Measurements from ENCODE around the gene USP11.
"Not testable (repeated sequence)": the region's sequence is repeated elsewhere in the genome, so short reads cannot be mapped to it uniquely, and the experiment has no call there.

USP11 gene

DNA sequence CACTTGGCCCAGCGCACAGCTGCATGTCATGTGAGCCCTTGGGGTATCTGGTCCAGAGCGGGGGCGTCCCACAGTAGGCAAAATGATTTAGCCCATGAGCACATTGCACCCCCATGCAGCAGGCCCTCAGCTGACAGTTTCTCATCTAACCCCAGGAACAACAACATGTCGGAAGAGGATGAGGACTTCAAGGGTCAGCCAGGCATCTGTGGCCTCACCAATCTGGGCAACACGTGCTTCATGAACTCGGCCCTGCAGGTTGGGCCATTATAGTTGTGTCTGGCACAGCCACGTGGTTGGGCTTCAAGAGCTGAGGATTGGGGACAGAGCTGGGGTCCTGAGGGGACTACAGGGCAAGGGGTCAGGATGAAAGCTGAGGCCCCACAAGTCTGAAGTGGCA is 7.8 kb downstream of the USP11 start:
- in situ Hi-C loops (cut with MboI; ENCODE audit: low sequenced_read_pairs), result no loop called here

DNA sequence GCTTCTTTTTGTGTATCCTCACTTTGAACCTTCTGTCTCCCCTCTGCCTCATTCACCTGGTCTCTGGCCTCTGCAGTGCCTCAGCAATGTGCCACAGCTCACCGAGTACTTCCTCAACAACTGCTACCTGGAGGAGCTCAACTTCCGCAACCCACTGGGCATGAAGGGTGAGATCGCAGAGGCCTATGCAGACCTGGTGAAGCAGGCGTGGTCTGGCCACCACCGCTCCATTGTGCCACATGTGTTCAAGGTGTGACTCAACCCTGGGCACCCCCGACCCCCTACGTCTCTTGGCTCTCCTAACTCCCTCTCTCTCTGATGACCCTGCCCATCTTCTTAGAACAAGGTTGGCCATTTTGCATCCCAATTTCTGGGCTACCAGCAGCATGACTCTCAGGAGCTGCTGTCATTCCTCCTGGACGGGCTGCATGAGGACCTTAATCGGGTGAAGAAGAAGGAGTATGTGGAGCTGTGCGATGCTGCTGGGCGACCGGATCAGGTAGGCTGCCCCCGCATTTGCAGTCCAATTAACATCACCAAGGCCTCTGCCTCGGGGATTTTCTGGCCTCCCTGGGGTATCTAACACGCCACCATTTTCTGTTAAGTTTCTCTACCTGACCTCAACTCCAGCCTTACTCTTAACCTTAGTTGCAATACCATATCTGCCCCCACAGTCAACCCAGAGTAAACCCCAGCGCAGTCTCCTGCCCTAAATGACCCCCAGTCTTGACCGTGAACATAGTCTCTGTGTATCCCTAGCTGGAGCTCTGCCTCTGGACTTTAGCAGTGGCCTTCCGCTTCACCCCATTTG is 8.6 kb downstream of the USP11 start:
- in situ Hi-C loops (cut with MboI; ENCODE audit: low sequenced_read_pairs), result no loop called here

DNA sequence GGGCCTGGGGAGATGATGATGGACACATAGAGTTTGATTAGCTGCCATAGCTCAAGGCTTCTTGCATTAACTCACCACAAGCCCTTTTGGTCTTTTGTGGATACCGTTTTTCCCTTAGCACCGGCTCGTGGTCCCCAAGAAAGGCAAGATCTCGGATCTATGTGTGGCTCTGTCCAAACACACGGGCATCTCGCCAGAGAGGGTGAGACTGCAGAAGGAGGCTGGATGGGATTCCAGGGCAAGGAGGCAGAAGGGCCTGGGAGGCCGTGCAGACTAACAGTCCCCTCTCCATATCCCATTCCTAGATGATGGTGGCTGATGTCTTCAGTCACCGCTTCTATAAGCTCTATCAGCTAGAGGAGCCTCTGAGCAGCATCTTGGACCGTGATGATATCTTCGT is 9.5 kb downstream of the USP11 start:
- in situ Hi-C loops (cut with MboI; ENCODE audit: low sequenced_read_pairs), result no loop called here

DNA sequence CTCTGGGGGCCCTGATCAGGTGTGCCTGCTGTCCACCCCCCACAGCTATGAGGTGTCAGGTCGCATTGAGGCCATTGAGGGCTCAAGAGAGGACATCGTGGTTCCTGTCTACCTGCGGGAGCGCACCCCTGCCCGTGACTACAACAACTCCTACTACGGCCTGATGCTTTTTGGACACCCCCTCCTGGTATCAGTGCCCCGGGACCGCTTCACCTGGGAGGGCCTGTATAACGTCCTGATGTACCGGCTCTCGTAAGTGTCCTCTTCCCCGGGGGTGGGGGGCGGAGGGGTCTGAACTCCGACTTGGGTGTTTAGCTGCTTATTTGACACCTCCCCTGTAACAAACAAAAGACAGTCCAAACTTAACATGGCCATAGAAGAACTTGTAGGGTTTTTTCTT is 10.5 kb downstream of the USP11 start:
- in situ Hi-C loops (cut with MboI; ENCODE audit: low sequenced_read_pairs), result no loop called here

DNA sequence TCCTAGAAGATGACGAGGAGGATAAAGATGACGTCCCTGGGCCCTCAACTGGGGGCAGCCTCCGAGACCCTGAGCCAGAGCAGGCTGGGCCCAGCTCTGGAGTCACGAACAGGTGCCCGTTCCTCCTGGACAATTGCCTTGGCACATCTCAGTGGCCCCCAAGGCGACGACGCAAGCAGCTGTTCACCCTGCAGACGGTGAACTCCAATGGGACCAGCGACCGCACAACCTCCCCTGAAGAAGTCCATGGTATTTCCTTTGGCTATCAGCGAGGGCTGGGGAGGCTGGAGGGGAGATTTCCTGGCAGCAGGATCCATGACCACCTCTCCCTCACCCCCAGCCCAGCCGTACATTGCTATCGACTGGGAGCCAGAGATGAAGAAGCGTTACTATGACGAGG is 11.9 kb downstream of the USP11 start:
- in situ Hi-C loops (cut with MboI; ENCODE audit: low sequenced_read_pairs), result no loop called here

DNA sequence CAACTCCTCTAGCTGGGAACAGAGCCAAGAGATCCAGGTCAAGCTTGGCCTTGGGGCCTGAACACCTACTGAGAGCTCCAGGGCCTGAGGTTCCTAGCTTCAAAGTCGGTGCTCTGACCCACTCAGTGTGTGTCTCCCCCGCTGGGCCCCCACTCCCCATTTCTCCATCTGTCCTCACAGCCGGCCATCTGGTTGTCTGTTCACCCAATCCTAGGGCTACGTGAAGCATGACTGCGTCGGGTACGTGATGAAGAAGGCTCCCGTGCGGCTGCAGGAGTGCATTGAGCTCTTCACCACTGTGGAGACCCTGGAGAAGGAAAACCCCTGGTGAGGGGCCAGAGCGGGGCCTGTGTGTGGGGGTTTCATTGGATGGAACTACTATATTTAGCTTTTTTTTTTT is 12.3 kb downstream of the USP11 start:
- in situ Hi-C loops (cut with MboI; ENCODE audit: low sequenced_read_pairs), result no loop called here

DNA sequence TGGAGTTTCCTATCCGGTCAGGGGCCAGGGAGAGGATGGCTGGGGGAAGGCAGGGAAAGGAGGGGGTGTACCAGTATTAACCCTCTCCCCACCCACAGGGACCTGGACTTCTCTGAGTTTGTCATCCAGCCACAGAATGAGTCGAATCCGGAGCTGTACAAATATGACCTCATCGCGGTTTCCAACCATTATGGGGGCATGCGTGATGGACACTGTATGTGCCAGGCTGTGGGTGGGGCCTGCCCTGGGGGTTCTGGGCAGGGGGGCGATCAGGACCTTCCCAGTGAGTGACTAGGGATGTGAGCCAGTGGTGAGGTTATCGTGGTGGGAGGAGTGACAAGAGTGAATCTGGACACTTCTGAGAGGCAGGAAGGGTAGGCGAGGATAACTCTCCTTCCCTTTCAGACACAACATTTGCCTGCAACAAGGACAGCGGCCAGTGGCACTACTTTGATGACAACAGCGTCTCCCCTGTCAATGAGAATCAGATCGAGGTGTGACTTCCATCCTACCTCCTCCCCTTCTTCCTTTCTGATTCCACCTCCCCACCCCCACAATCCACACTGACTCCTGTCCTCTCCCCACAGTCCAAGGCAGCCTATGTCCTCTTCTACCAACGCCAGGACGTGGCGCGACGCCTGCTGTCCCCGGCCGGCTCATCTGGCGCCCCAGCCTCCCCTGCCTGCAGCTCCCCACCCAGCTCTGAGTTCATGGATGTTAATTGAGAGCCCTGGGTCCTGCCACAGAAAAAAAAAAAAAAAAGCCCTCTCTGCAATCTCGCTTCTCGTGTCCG is 14.6 kb downstream of the USP11 start:
- in situ Hi-C loops (cut with MboI; ENCODE audit: low sequenced_read_pairs), result no loop called here

DNA sequence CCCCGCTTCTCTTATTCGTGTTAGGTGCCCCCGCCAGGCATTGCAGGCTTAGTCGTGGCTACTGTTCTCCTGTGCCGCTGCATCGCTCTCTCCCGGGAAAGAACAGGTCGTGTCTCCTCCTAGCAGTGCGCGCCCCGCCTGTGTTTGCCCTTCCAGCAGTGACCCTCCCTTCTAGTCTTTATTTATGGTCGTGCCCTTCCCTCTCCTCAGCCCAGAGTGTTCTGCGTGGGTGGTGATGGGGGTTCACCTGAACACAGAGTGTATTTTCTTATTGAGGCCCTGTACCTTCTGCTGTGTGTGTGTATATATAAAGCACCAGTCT is 15.2 kb downstream of the USP11 start:
- in situ Hi-C loops (cut with MboI; ENCODE audit: low sequenced_read_pairs), result no loop called here

DNA sequence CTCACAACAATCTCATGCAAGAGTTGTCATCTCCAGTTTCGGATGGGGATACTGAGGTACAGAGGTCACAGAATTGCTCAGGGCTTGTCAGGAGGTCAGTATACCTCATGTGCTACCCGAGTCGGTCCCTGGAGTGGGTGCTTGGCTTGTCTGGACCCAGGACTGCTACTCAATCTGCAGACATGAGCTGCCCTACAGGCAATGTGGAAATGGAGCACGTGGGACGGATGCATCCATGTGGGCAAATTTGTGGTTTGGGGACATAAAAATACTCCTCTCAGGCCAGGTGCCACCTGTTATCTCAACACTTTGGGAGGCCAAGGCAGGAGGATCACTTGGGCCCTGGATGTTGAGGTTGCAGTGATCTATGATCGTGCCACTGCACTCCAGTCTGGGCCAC is 15.8 kb downstream of the USP11 start:
- in situ Hi-C loops (cut with MboI; ENCODE audit: low sequenced_read_pairs), result no loop called here

DNA sequence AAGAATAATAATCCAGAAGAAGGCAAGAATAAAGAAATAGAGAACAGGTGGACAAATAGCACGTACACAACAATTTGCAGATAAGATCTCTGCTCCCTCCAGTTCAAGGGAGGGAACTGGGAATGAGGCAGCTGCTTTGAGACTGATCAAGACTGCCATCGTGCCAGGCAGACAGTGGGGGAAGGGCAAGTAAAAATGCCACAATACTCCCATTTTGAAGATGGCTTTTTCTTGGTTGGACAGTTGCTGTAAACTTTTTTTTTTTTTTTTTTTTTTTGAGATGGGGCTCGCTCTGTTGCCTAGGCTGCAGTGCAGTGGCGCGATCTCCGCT is 17.2 kb downstream of the USP11 start:
- in situ Hi-C loops (cut with MboI; ENCODE audit: low sequenced_read_pairs), result no loop called here

DNA sequence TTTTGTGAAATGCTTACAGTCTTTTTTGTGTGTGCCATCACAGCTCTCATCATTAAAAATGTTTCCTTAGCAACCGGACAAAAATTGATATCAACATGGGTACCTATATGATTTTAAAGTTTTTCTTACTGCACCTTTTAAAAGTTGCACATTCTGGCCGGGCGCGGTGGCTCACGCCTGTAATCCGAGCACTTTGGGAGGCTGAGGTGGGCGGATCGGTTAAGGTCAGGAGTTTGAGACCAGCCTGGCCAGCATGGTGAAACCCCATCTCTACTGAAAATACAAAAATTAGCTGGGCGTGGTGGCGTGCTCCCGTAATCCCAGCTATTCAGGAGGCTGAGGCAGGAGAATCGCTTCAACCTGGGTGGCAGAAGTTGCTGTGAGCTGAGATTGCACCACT is 24.8 kb downstream of the USP11 start:
- in situ Hi-C loops (cut with MboI; ENCODE audit: low sequenced_read_pairs), result not testable (repeated sequence)

DNA sequence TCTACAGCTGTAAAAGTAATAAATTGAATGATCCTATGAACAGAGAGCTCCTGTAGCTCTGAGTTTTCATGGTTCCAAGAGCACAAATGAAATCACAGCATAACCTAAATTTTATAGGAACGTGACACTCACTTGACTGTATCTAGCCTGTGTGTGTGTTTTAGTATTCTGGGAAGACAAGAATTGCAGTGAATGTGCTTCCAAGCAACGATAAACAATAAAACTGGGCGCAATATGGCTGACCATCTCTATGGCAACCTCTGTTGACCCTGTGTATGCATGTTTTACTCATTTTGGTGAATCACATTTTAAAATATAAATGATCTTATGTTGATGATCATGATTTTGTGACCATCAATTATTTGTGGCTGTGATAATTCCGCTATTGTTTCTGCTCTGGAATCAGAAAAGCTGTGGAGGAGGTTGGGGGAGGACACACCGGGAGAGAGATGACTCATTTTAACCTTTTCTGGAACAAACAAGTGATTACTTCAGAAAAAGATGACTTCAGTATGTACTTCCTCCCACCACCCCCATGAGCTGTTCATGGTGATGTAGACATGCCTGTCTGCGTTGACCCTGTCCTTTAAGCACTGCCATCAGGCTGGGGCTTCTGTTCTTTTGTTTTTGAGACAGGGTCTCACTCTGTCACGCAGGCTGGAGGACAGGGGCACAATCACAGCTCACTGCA is 31.8 kb downstream of the USP11 start:
- in situ Hi-C loops (cut with MboI; ENCODE audit: low sequenced_read_pairs), result no loop called here

DNA sequence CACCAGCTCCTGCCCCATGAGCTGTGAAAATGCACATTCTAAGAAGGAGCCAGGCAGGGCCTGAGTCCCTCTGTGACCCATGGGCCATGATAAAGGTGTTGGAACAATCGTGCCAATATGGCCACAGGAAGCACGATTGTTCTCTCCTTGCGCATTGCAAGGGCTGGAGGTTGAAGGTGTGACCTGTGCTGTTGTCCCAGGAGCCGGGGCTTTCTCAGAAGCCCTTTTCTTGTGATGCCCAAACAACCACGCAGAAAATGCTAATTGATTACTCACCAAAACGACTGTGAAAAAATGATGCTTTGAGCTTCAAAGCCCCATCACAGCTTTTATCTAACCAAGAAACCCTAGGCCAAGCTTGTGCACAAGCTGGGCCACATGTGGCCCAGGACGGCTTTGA is 33.8 kb downstream of the USP11 start:
- in situ Hi-C loops (cut with MboI; ENCODE audit: low sequenced_read_pairs), result no loop called here

DNA sequence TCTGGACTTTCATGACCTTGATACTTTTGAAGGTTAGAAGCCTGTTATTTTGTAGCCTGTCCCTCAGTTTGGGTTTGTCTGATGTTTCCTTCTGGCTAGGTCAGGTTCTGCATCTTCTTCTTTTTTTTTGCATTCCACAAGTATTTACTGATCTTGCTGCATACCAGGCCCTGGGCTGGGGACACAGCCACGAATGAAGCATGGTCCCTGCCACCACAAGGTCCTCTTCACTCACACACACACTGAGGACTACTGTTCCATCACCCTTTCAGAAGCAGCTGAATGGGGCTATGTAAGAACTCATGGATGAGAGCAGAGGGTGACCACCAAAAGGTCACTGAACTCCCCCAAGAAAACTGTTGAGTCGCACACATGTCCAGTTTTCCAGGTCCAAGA is 39.2 kb downstream of the USP11 start:
- in situ Hi-C loops (cut with MboI; ENCODE audit: low sequenced_read_pairs), result no loop called here

DNA sequence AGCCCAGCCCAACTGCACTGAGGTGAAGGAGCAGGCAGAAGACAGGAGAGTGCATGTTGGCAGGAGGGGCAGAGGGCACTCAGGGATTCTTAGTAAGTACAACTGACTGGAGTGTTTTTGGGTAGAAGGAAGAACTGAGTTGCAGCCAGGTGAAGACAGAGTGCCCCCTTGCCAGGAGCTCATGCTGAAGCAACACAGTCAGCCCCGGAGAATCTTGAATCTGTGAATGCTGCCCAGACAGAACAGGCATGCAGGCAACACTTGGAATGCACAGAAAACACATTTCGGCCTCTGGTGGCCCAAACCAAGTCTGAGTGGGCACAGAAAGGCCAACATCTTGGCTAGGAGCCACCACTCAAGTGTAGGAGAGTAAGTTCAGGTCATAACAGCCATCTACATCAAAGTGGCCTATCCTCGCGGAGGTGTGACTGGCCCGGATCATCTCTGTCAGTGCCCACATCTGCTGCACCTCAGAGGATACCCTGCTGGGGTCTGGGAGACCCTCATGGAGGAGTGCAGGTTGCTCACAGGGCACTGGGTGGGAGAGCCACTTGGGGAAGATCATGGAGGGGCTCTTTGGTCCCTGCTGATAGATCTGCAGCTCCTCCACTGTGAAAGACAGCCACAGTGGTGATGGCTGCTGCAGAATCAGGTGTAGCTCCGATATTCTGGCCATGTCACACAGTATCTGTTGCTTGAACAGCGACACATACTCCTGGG is 40.4 kb downstream of the USP11 start:
- in situ Hi-C loops (cut with MboI; ENCODE audit: low sequenced_read_pairs), result no loop called here

DNA sequence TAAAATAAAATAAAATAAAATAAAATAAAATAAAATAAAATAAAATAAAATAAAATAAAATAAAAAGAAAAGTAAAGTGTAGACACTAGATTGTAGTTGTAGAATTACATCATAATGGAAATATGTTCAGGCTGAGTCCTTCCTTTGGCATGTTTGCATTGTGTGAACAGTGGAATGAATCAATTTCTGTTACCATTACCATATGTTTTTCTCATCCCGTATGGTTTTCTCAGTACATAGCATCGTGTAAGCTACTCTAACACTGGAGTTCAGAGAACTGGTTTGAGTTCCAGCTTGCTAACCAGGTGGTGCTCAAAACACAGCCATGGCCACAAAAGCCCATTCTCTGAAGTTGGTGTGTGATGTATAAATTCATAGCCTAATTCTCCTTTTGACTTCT is 45.9 kb downstream of the USP11 start:
- in situ Hi-C loops (cut with MboI; ENCODE audit: low sequenced_read_pairs), result no loop called here

DNA sequence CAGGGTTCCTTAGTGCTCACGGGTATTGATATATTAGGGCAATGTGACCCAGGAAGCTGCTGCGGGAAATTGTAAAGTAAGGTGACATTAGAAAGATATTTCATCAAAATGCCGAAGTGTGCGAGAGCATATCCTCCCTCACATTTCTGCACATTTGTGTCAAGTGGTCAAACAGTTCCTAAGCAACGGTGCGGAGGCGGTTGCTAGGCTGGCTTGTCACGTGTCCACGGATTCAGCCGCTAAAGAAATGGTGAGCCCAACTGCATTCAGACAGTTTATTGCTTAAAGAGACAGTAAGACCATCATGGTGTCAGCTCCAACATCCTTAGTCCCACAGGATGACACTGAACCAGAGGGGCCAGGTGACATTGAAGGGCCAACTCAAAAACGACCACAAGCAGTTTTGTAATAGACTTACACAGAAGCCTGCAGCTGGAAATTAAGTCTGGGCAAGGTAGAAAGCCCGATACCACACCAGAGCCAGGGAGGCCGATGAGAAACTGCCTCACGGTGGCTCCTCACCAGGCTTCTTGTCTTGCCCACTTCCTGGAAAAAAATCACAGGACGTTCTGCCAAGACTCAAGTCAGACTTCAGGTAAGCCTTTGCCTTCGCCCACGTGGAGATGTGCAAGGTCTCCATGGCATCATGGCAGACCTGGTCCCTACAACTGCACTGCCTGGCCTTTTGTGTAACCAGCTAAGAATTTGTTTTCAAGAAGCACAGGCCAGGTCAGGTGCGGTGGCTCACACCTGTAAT is 50.4 kb downstream of the USP11 start:
- in situ Hi-C loops (cut with MboI; ENCODE audit: low sequenced_read_pairs), result no loop called here

DNA sequence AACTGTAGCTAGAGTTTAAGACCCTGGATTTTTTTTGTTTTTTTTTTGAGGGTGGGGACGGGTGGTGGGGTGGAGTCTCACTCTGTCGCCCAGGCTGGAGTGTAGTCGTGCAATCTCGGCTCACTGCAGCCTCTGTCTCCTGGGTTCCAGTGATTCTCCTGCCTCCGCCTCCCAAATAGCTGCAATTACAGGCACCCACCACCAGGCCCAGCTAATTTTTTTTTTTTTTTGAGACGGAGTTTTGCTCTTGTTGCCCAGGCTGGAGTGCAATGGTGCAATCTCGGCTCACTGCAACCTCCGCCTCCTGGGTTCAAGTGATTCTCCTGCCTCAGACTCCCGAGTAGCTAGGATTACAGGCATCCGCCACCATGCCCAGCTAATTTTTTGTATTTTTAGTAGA is 51.8 kb downstream of the USP11 start:
- in situ Hi-C loops (cut with MboI; ENCODE audit: low sequenced_read_pairs), result not testable (repeated sequence)

DNA sequence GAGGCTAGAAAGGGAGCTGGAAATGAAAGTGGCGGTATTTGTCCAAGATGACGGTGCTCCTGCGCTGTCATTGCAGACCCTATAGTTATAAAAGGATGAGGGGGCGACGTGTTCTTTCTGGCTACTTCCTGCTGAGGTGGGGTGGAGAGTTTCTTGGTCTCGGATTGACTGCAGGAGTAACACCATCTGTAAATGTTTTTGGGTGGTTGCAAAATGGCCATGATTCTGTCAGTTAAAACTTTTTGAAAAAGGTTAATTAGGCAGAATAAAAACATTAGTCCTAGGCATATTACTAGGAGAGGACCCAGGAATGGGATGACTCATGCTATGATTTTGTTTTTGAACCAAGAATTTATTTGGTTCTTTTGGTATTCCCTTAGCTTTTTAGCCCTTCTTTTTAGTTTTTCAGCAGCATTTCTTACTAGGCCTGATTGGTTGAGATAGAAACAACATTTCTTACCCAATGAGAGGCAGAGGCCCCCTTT is 53.1 kb downstream of the USP11 start:
- in situ Hi-C loops (cut with MboI; ENCODE audit: low sequenced_read_pairs), result no loop called here

DNA sequence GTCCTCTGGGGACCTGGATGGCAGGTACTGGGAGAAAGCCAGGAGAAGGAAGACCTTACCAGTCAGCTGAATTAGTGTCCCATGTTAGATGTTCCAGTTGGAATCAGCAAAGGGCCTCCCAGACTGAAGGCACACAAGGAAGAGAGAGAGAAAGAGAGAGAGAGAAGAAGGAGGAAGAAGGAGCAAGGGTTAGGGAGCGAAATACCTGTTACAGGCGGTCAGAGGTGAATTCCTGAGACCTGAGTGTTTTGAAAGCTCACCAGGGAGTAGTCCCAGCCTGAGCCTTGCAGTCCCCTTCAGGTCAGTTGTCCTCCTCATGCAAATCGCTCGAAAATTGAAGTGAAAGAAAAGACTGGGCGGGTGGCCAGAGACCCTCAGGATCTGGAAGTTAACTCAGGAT is 60.3 kb downstream of the USP11 start:
- in situ Hi-C loops (cut with MboI; ENCODE audit: low sequenced_read_pairs), result no loop called here
